Astrocyte (in vitro differentiated cells and primary cell): ENCODE measurements around the gene ABCA6. TPM values are rescaled to one million over a fixed set of nuclear protein-coding genes. Genes with fewer than 3 reads are reported as not detected.

Source experiments
- DNase-seq: peaks from one replicate; pipeline ENCODE4 v3.0.0-alpha.2; 2010; ENCODE audit warnings: low read depth
- FAIRE-seq: peaks from 2 replicates; lab custom pipeline; 2011; peaks lifted over from hg19 to GRCh38; lab: Jason Lieb, UNC
- H2AFZ ChIP-seq: 2 replicates; pipeline ENCODE4 v1.6.0; 2012; ENCODE audit warnings: low read depth, low read length, inconsistent platforms
- H3K27ac ChIP-seq: 2 replicates; pipeline ENCODE4 v1.5.1; 2011; ENCODE audit warnings: low read depth, low read length, inconsistent platforms
- H3K27me3 ChIP-seq: 2 replicates; pipeline ENCODE4 v1.6.0; 2011; ENCODE audit warnings: low read length, inconsistent platforms; ENCODE audit not compliant: insufficient read depth
- H3K36me3 ChIP-seq: 2 replicates; pipeline ENCODE4 v1.5.1; 2011; ENCODE audit warnings: low read length, inconsistent platforms; ENCODE audit not compliant: insufficient read depth
- H3K4me1 ChIP-seq: 2 replicates; pipeline ENCODE4 v1.5.1; 2011; ENCODE audit warnings: low read length, inconsistent platforms; ENCODE audit not compliant: insufficient read depth
- H3K4me2 ChIP-seq: 2 replicates; pipeline ENCODE4 v1.6.0; 2012; ENCODE audit warnings: low read length, inconsistent platforms
- H3K4me3 ChIP-seq: 2 replicates; pipeline ENCODE4 v1.5.1; 2011; ENCODE audit warnings: low read depth, mild to moderate bottlenecking, low read length, inconsistent platforms; ENCODE audit not compliant: insufficient read depth
- H3K79me2 ChIP-seq: 2 replicates; pipeline ENCODE4 v1.6.0; 2012; ENCODE audit warnings: mild to moderate bottlenecking, low read length, inconsistent platforms; ENCODE audit not compliant: insufficient read depth
- H3K9ac ChIP-seq: 2 replicates; pipeline ENCODE4 v1.6.0; 2012; ENCODE audit warnings: mild to moderate bottlenecking, low read length, inconsistent platforms
- H3K9me3 ChIP-seq: 2 replicates; pipeline ENCODE4 v1.5.1; 2012; ENCODE audit warnings: low read depth, mild to moderate bottlenecking, low read length, inconsistent platforms; ENCODE audit not compliant: insufficient read depth
- H4K20me1 ChIP-seq: 2 replicates; pipeline ENCODE4 v1.6.0; 2012; ENCODE audit warnings: low read length, inconsistent platforms; ENCODE audit not compliant: insufficient read depth
- H3K27ac Mint-ChIP-seq: one replicate; pipeline ENCODE4 v1.8.0; 2021; ENCODE audit warnings: mild to moderate bottlenecking, mixed read lengths; ENCODE audit not compliant: unreplicated experiment
- H3K27me3 Mint-ChIP-seq: one replicate; pipeline ENCODE4 v1.8.0; 2021; ENCODE audit warnings: low read depth, mixed read lengths; ENCODE audit not compliant: unreplicated experiment
- H3K36me3 Mint-ChIP-seq: one replicate; pipeline ENCODE4 v1.8.0; 2021; ENCODE audit warnings: low read depth, mixed read lengths; ENCODE audit not compliant: unreplicated experiment
- H3K4me1 Mint-ChIP-seq: one replicate; pipeline ENCODE4 v1.8.0; 2021; ENCODE audit warnings: low read depth, mixed read lengths; ENCODE audit not compliant: unreplicated experiment
- H3K4me3 Mint-ChIP-seq: one replicate; pipeline ENCODE4 v1.8.0; 2021; ENCODE audit warnings: mild to moderate bottlenecking, moderate library complexity, mixed read lengths; ENCODE audit not compliant: unreplicated experiment
- H3K9me3 Mint-ChIP-seq: one replicate; pipeline ENCODE4 v1.8.0; 2021; ENCODE audit warnings: mild to moderate bottlenecking, mixed read lengths; ENCODE audit not compliant: unreplicated experiment
- EZH2 ChIP-seq: IDR thresholded peaks from 2 replicates; pipeline ENCODE4 v1.6.1; 2012; ENCODE audit warnings: mild to moderate bottlenecking, low read length, inconsistent platforms; ENCODE audit not compliant: insufficient read depth
- total RNA-seq: library from RNA; stranded (reverse); gene quantifications from 2 replicates; pipeline ENCODE4 v1.2.1, GENCODE V29; 2021
- TF ChIP-seq, protein P1 (sequence below): IDR thresholded peaks from 2 replicates; pipeline ENCODE4 v1.5.1; 2011; ENCODE audit warnings: low read depth, mild to moderate bottlenecking, inconsistent platforms, low read length, moderate library complexity; ENCODE audit not compliant: insufficient read depth

The ABCA6 gene
- total RNA-seq, 1 donor from 2014 or later: not detected

- Mint-ChIP-seq H3K9me3 (no peaks in the 10 kb centered on the region), H3K36me3 (no peaks in the 10 kb centered on the region)
- FAIRE-seq: no peak
Measured at GRCh38 chr17:69043098-69043734, 98.5 kb downstream of the ABCA6 start.

GRCh38 chr17:69042308-69042707 lies 99.4 kb downstream of the ABCA6 start:
- Histone ChIP-seq H3K9ac (no peak overlapping the region), H3K4me1 (no peaks in the 10 kb centered on the region), H3K9me3 (no peaks in the 10 kb centered on the region), H2AFZ (no peak overlapping the region), H3K4me2 (no peak overlapping the region), H3K79me2 (no peaks in the 10 kb centered on the region), H4K20me1 (no peaks in the 10 kb centered on the region), H3K4me3 (no peak overlapping the region), H3K27ac (no peak overlapping the region), H3K36me3 (no peaks in the 10 kb centered on the region), H3K27me3 (no peaks in the 10 kb centered on the region)
- Mint-ChIP-seq H3K27ac (no peak overlapping the region), H3K4me3 (no peak overlapping the region), H3K4me1 (peaks cover 4% of the 10 kb centered on the region), H3K36me3 (no peaks in the 10 kb centered on the region), H3K9me3 (no peaks in the 10 kb centered on the region), H3K27me3 (no peaks in the 10 kb centered on the region)
- TF ChIP-seq, protein P1, sequence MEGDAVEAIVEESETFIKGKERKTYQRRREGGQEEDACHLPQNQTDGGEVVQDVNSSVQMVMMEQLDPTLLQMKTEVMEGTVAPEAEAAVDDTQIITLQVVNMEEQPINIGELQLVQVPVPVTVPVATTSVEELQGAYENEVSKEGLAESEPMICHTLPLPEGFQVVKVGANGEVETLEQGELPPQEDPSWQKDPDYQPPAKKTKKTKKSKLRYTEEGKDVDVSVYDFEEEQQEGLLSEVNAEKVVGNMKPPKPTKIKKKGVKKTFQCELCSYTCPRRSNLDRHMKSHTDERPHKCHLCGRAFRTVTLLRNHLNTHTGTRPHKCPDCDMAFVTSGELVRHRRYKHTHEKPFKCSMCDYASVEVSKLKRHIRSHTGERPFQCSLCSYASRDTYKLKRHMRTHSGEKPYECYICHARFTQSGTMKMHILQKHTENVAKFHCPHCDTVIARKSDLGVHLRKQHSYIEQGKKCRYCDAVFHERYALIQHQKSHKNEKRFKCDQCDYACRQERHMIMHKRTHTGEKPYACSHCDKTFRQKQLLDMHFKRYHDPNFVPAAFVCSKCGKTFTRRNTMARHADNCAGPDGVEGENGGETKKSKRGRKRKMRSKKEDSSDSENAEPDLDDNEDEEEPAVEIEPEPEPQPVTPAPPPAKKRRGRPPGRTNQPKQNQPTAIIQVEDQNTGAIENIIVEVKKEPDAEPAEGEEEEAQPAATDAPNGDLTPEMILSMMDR: no peak
- TF ChIP-seq EZH2: no peak
- DNase-seq: no peak
- no peak for FAIRE-seq

More at GRCh38 chr17:69043098-69043734, 98.5 kb downstream of the ABCA6 start:
- Histone ChIP-seq H3K4me3 (no peak overlapping the region), H3K4me2 (no peak overlapping the region), H2AFZ (no peak overlapping the region), H3K9me3 (no peaks in the 10 kb centered on the region), H3K36me3 (no peaks in the 10 kb centered on the region), H3K27me3 (no peaks in the 10 kb centered on the region), H3K79me2 (no peaks in the 10 kb centered on the region), H4K20me1 (no peaks in the 10 kb centered on the region), H3K4me1 (peaks cover 6% of the 10 kb centered on the region), H3K9ac (no peak overlapping the region), H3K27ac (no peak overlapping the region)
- no peak overlapping the region for H3K27ac Mint-ChIP-seq
- H3K4me1 Mint-ChIP-seq: peaks cover 13% of the 10 kb centered on the region
- H3K27me3 Mint-ChIP-seq: no peaks in the 10 kb centered on the region
- DNase-seq: no peak
- no peak overlapping the region for H3K4me3 Mint-ChIP-seq
- TF ChIP-seq, protein P1: no peak
- no peak for TF ChIP-seq EZH2

DNA sequence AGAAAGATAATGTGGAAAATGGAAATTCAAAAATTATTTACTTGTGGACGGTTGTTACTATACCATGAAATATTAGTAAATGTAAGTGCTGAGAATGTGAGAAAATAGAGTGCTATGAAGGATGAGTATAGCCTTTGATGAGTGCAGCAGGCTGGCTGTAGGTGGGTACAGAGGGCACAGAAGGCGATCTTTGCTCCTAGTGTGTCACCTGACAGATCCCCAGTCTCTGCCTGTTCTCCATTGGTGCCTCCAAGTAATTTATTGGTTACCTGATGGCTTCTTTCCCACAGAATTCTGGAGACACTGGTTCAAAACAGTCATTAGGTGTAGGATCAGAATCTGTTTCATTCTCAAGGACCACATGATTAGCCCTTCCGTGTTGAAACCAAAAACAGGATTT lies 109.9 kb downstream of the ABCA6 start:
- no peak overlapping the region for H3K27ac Mint-ChIP-seq
- Histone ChIP-seq H3K9ac (no peak overlapping the region), H3K4me3 (no peak overlapping the region), H4K20me1 (no peaks in the 10 kb centered on the region), H3K27me3 (no peaks in the 10 kb centered on the region), H2AFZ (no peak overlapping the region), H3K36me3 (no peaks in the 10 kb centered on the region), H3K4me1 (no peaks in the 10 kb centered on the region), H3K9me3 (no peaks in the 10 kb centered on the region), H3K4me2 (no peak overlapping the region), H3K79me2 (no peaks in the 10 kb centered on the region), H3K27ac (no peak overlapping the region)
- H3K36me3 Mint-ChIP-seq: no peaks in the 10 kb centered on the region
- no peak for DNase-seq
- TF ChIP-seq, protein P1: no peak
- no peak for TF ChIP-seq EZH2
- H3K27me3 Mint-ChIP-seq: no peaks in the 10 kb centered on the region
- no peaks in the 10 kb centered on the region for H3K4me1 Mint-ChIP-seq
- no peak overlapping the region for H3K4me3 Mint-ChIP-seq
- no peak for FAIRE-seq
- H3K9me3 Mint-ChIP-seq: peaks cover 2% of the 10 kb centered on the region
